ENCODE results near the gene GPD1L.

DNA sequence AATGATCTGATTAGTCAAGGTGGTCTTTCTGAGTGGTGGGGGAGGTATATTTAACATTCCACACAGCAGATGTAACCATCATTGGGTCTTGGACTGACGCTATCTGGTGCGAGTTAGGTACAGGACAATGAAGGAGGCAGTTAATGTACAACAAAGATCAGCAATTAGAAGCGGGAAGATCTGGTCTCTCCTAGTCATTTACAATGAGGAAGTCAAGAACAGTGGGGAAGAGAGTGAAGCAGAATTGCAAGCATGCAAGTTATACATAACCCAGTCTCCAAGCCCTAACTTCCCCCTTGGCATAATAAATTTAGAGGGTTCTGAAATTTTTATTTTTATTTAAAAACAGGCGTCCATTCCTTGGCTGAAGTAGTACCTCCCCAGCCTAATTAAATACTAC lies 14.1 kb downstream of the GPD1L start:
- TF ChIP-seq ZFP3 (CRISPR knock-in tag; IDR thresholded peaks at IDR 0.05) (no peak), TOX (CRISPR knock-in tag; IDR thresholded peaks at IDR 0.05; ENCODE audit: borderline replicate concordance) (no peak), SNAI2 (CRISPR knock-in tag; IDR thresholded peaks at IDR 0.05) (no peak), ZNF70 (CRISPR knock-in tag; IDR thresholded peaks at IDR 0.05) (no peak), ZC3H10 (CRISPR knock-in tag; IDR thresholded peaks at IDR 0.05) (no peak)
- TF ChIP-seq, protein P1, sequence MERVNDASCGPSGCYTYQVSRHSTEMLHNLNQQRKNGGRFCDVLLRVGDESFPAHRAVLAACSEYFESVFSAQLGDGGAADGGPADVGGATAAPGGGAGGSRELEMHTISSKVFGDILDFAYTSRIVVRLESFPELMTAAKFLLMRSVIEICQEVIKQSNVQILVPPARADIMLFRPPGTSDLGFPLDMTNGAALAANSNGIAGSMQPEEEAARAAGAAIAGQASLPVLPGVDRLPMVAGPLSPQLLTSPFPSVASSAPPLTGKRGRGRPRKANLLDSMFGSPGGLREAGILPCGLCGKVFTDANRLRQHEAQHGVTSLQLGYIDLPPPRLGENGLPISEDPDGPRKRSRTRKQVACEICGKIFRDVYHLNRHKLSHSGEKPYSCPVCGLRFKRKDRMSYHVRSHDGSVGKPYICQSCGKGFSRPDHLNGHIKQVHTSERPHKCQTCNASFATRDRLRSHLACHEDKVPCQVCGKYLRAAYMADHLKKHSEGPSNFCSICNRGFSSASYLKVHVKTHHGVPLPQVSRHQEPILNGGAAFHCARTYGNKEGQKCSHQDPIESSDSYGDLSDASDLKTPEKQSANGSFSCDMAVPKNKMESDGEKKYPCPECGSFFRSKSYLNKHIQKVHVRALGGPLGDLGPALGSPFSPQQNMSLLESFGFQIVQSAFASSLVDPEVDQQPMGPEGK (CRISPR knock-in tag; IDR thresholded peaks at IDR 0.05; ENCODE audit: borderline replicate concordance): no peak

Measured in SK-N-SH treated with all-trans-retinoic acid at 6 μM for 48 hours (cell line).